B cell (primary cell): ENCODE data around the gene CEBPB. TPM values are rescaled to one million over a fixed set of nuclear protein-coding genes. Genes with fewer than 3 reads are reported as not detected.

Experiments
- ATAC-seq: fragments of 200-7000 bp; cut with Tn5 transposase; one replicate; pipeline ENCODE4 v1.10.0; 2021; ENCODE audit warnings: low read depth, mild to moderate bottlenecking, moderate number of reproducible peaks, moderate library complexity
- CTCF ChIA-PET: fragments of 350-600 bp; sonication (Branson Sonifier 250); formaldehyde crosslinking; loops from one replicate; lab custom pipeline; 2021; ENCODE audit warnings: antibody characterized with exemption, inconsistent platforms; lab: Charles Lee
- POLR2A ChIA-PET: fragments of 350-600 bp; sonication (Branson Sonifier 250); formaldehyde crosslinking; loops from one replicate; lab custom pipeline; 2021; ENCODE audit warnings: antibody characterized with exemption; lab: Charles Lee
- DNase-seq: peaks from one replicate; pipeline ENCODE4 v3.0.0; 2013
- H2AFZ ChIP-seq: 2 replicates; pipeline ENCODE4 v1.6.1; 2012; ENCODE audit warnings: mild to moderate bottlenecking, low read depth, low read length; ENCODE audit not compliant: insufficient read depth, poor library complexity, severe bottlenecking
- H3K27ac ChIP-seq, 2 donors: 1 replicate in 1 of 2; 2 replicates in 1 of 2; pipeline ENCODE4 v1.5.1; 2012 to 2013; ENCODE audit warnings: low read length in 2 of 2, mild to moderate bottlenecking in 2 of 2, moderate library complexity in 1 of 2
- H3K27me3 ChIP-seq, 4 experiments: fragments of 200-600 bp in 1 of 4; sonication (generic) in 1 of 4; replicated peaks in 1 of 4; 1 replicate in 2 of 4; 2 replicates in 2 of 4; pipeline versions ENCODE4 v1.6.1 to v1.7.0; 2013 to 2016; ENCODE audit warnings: low read length in 3 of 4, mild to moderate bottlenecking in 2 of 4, mixed read lengths in 1 of 4, moderate library complexity in 1 of 4; ENCODE audit not compliant: insufficient read depth in 4 of 4, control insufficient read depth in 3 of 4; ENCODE audit errors: control extremely low read depth in 1 of 4
- H3K36me3 ChIP-seq, 2 experiments: replicated peaks in 1 of 2; 1 replicate in 1 of 2; 2 replicates in 1 of 2; pipeline versions ENCODE4 v1.6.1 to v1.7.1; 2013; ENCODE audit warnings: low read length in 1 of 2; ENCODE audit not compliant: insufficient read depth in 2 of 2, control insufficient read depth in 1 of 2; ENCODE audit errors: control extremely low read depth in 1 of 2, extremely low read depth in 1 of 2
- H3K4me1 ChIP-seq, 2 donors: fragments of 200-600 bp in 1 of 2; sonication (generic) in 1 of 2; 1 replicate in 1 of 2; 2 replicates in 1 of 2; pipeline versions ENCODE4 v1.5.1 to v1.6.1; 2013 to 2017; ENCODE audit warnings: low read length in 2 of 2; ENCODE audit not compliant: control insufficient read depth in 2 of 2, insufficient read depth in 2 of 2
- H3K4me2 ChIP-seq: replicated peaks from 2 replicates; pipeline ENCODE3; 2012; ENCODE audit warnings: mild to moderate bottlenecking, low read depth, low read length; ENCODE audit not compliant: poor library complexity, severe bottlenecking
- H3K4me3 ChIP-seq, 5 experiments: fragments of 200-600 bp in 1 of 5; sonication (generic) in 1 of 5; 1 replicate in 3 of 5; 2 replicates in 2 of 5; pipeline versions ENCODE4 v1.5.1 to v1.7.0; 2011 to 2016; ENCODE audit warnings: low read length in 4 of 5, mild to moderate bottlenecking in 4 of 5, low read depth in 2 of 5, control low read depth in 1 of 5, moderate library complexity in 1 of 5; ENCODE audit not compliant: insufficient read depth in 1 of 5; ENCODE audit errors: control extremely low read depth in 1 of 5, extremely low read depth in 1 of 5
- H3K79me2 ChIP-seq: fragments of 200-600 bp; sonication (generic); one replicate; pipeline ENCODE4 v1.6.0; 2016; ENCODE audit warnings: low read length; ENCODE audit not compliant: control insufficient read depth, insufficient read depth
- H3K9ac ChIP-seq: fragments of 200-600 bp; sonication (generic); 2 replicates; pipeline ENCODE4 v1.6.1; 2017; ENCODE audit warnings: mild to moderate bottlenecking, low read length, moderate library complexity
- H3K9me3 ChIP-seq, 3 donors: one replicate each; pipeline versions ENCODE4 v1.6.1 to v1.7.1; 2013; ENCODE audit warnings: low read length in 2 of 3; ENCODE audit not compliant: control insufficient read depth in 2 of 3, insufficient read depth in 1 of 3; ENCODE audit errors: control extremely low read depth in 1 of 3
- H4K20me1 ChIP-seq: 2 replicates; pipeline ENCODE4 v1.6.0; 2012; ENCODE audit warnings: mild to moderate bottlenecking, low read length; ENCODE audit not compliant: insufficient read depth, control insufficient read depth, poor library complexity, severe bottlenecking
- H3K27ac Mint-ChIP-seq: one replicate; pipeline ENCODE4 v1.8.0; 2021; ENCODE audit warnings: mixed read lengths
- H3K27me3 Mint-ChIP-seq: one replicate; pipeline ENCODE4 v1.8.0; 2021; ENCODE audit warnings: mixed read lengths
- H3K4me1 Mint-ChIP-seq: one replicate; pipeline ENCODE4 v1.8.0; 2021; ENCODE audit warnings: mixed read lengths
- H3K4me3 Mint-ChIP-seq: one replicate; pipeline ENCODE4 v1.8.0; 2021; ENCODE audit warnings: mixed read lengths
- H3K9me3 Mint-ChIP-seq: one replicate; pipeline ENCODE4 v1.8.0; 2022; ENCODE audit warnings: mixed read lengths; ENCODE audit not compliant: insufficient read depth
- CTCF ChIP-seq: fragments of 200-600 bp; IDR thresholded peaks from one replicate; pipeline ENCODE4 v1.8.0; 2022; ENCODE audit warnings: antibody characterized with exemption, mild to moderate bottlenecking
- EZH2 ChIP-seq: IDR thresholded peaks from 2 replicates; pipeline ENCODE4 v1.6.1; 2012; ENCODE audit warnings: borderline replicate concordance, low read depth, mild to moderate bottlenecking, moderate library complexity, low read length; ENCODE audit not compliant: insufficient read depth, poor library complexity, severe bottlenecking
- WGBS: methylation state at CpG from one replicate; pipeline ENCODE4 v1.1.5; 2013; ENCODE audit warnings: missing lambda C conversion rate; ENCODE audit not compliant: insufficient coverage; 5-methylcytosine and 5-hydroxymethylcytosine counted together
- intact Hi-C: fragments of 100-400 bp; cut with micrococcal nuclease; formaldehyde crosslinking; loops from one replicate; pipeline ENCODE4 v1.10.0; 2022
- polyA plus RNA-seq: library from polyadenylated mRNA; depleted of rRNA; stranded (reverse); fragments of >200 nt; gene quantifications from 2 replicates; pipeline ENCODE4 v1.2.3, GENCODE V29; 2012
- total RNA-seq, 2 donors: library from RNA; stranded (reverse); fragments of 120-200 nt in 1 of 2; gene quantifications; 1 replicate in 1 of 2; 2 replicates in 1 of 2; pipeline versions ENCODE4 v1.2.3 to v1.2.4, GENCODE V29; 2013 to 2022

Gene CEBPB
- total and polyA plus RNA-seq, 2 donors (not counting 1 experiment from before 2014, with no cell fraction given), result 25.8 to 28.7 TPM

GRCh38 chr20:50142812-50143211 lies 47.8 kb upstream of the CEBPB start:
- peaks cover 22 to 23% of the 10 kb centered on the region in 2 donors for H3K4me1 ChIP-seq
- H3K9me3 Mint-ChIP-seq, result no peaks in the 10 kb centered on the region
- H3K4me1 Mint-ChIP-seq, result peaks cover 24% of the 10 kb centered on the region
- no peak overlapping the region for H3K9ac ChIP-seq
- no peak overlapping the region for H3K27ac Mint-ChIP-seq
- H2AFZ ChIP-seq, result no peak overlapping the region
- H3K4me2 ChIP-seq, result no peak overlapping the region
- POLR2A ChIA-PET, result no interaction called here
- ATAC-seq (no peak), DNase-seq (no peak)
- peaks cover 44% of the 10 kb centered on the region for H4K20me1 ChIP-seq
- no peak overlapping the region for H3K4me3 Mint-ChIP-seq
- 97% methylated on average over 6 of the region's 6 CpGs for WGBS
- peaks cover 79% of the 10 kb centered on the region for H3K79me2 ChIP-seq
- H3K9me3 ChIP-seq, result no peaks in the 10 kb centered on the region
- no peaks in the 10 kb centered on the region for H3K27me3 Mint-ChIP-seq
- CTCF ChIA-PET, result interaction anchor here (1.2 to 2.3 kb wide), 3 partner anchors 10 to 164 kb away, joined by 4 to 6 read pairs (median 4); no protein-coding TSS in a partner anchor
- no peak for TF ChIP-seq CTCF
- no peak for TF ChIP-seq EZH2
- intact Hi-C loops, result no loop called here
- H3K27ac ChIP-seq, result no peak overlapping the region
- H3K36me3 ChIP-seq, result peaks cover 2 to 48% of the 10 kb centered on the region in 2 experiments
- H3K4me3 ChIP-seq, result no peak overlapping the region
- H3K27me3 ChIP-seq, result no peaks in the 10 kb centered on the region

GRCh38 chr20:50144362-50144761 lies 46.3 kb upstream of the CEBPB start:
- Histone ChIP-seq H3K9me3 (no peaks in the 10 kb centered on the region), H3K4me2 (no peak overlapping the region), H3K27me3 (no peaks in the 10 kb centered on the region), H3K4me3 (no peak overlapping the region), H4K20me1 (peaks cover 28% of the 10 kb centered on the region), H3K27ac (no peak overlapping the region), H3K9ac (no peak overlapping the region), H3K4me1 (peaks cover 22 to 23% of the 10 kb centered on the region in 2 donors), H3K36me3 (peaks cover 2 to 45% of the 10 kb centered on the region in 2 experiments), H2AFZ (no peak overlapping the region), H3K79me2 (peaks cover 71% of the 10 kb centered on the region)
- no peak for DNase-seq
- H3K9me3 Mint-ChIP-seq, result no peaks in the 10 kb centered on the region
- intact Hi-C loops, result no loop called here
- CTCF ChIA-PET, result interaction anchor here (1.1 to 1.5 kb wide), 4 partner anchors 9 to 24 kb away, joined by 3 to 5 read pairs (median 4); partner anchors contain the start of gene PEDS1
- H3K27ac Mint-ChIP-seq, result no peak overlapping the region
- peaks cover 30% of the 10 kb centered on the region for H3K4me1 Mint-ChIP-seq
- no peaks in the 10 kb centered on the region for H3K27me3 Mint-ChIP-seq
- no peak for ATAC-seq
- no peak overlapping the region for H3K4me3 Mint-ChIP-seq
- no peak for TF ChIP-seq EZH2
- TF ChIP-seq CTCF, result no peak
- POLR2A ChIA-PET, result no interaction called here
- WGBS, result 100% methylated on average over 3 of the region's 4 CpGs
